ENCODE results near the gene TSHR. TPM values are rescaled to one million over a fixed set of nuclear protein-coding genes. Genes with fewer than 3 reads are reported as not detected.
"Not testable (repeated sequence)": the region's sequence is repeated elsewhere in the genome, so short reads cannot be mapped to it uniquely, and the experiment has no call there.

TSHR gene
- total RNA-seq, 2 experiments from 2014 or later, result not detected

DNA sequence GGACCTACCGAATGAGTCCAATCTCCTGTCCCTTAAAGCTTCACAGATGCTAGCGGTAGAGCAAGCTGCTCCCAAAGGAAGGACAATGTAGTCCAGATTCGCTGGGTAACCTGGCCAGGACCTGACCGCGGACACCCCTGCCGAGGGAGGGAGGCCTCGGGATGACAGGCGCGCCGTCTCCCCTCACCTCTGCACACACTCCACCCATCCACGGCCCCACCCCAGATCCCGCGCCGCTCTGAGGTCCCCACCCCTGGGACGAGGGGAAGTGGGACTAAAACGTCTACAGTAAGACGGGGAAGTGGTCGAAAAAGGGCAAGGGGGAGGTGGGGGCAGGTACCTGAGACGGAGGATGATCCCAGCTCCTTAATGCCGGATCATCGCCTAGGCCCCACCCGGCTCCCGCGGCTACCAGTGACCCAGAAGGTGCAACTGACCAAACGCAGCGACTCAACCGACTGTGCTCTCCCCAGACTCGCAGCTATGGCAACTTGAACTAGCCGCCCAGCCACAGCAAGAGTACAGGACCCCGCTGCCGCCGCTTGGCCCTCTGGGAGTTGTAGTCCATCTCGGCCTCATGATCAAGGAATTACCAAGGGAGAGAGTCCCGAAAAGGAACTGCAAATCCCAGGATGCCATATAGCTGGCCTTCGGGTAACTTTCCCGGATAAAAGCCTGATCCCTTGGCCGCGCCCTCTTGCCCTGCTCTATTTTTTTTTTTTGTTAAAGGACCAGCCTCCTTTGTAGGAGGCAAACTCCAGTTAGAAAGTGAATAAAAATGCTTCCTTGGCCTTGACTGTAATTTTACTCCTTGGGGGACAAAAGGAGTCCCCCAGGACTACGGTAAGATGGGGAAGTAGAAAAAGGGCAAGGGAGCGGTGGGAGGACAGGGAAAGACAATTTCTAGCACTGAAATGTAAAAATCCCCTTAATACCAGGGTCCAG lies 13.9 kb upstream of the TSHR start, which contains the start of gene CEP128:
Gene CEP128, minus strand, starts transcription at position 498 of the 945 bp plus-strand sequence.
- H3K27me3 Mint-ChIP-seq, result no peaks in the 10 kb centered on the region
- H3K36me3 Mint-ChIP-seq, result no peaks in the 10 kb centered on the region
- H3K27ac Mint-ChIP-seq, result peak within 1 kb of the TSS; percentile 98
- H3K4me1 Mint-ChIP-seq, result peaks cover 28% of the 10 kb centered on the region
- H3K9me3 Mint-ChIP-seq, result peaks cover 4% of the 10 kb centered on the region
- peak; percentile 86 for DNase-seq
- H3K4me3 Mint-ChIP-seq, result peak within 1 kb of the TSS; percentile 90

- H3K27me3 Mint-ChIP-seq, result no peaks in the 10 kb centered on the region
- peaks cover 33% of the 10 kb centered on the region for H3K4me1 Mint-ChIP-seq
- no peak for DNase-seq
- peak overlapping the region; percentile 90 for H3K4me3 Mint-ChIP-seq
- H3K9me3 Mint-ChIP-seq, result peaks cover 9% of the 10 kb centered on the region
- H3K36me3 Mint-ChIP-seq, result peaks cover 3% of the 10 kb centered on the region
- H3K27ac Mint-ChIP-seq, result peak overlapping the region; percentile 98
Observed at GRCh38 chr14:80942191-80942600, 13.2 kb upstream of the TSHR start.

DNA sequence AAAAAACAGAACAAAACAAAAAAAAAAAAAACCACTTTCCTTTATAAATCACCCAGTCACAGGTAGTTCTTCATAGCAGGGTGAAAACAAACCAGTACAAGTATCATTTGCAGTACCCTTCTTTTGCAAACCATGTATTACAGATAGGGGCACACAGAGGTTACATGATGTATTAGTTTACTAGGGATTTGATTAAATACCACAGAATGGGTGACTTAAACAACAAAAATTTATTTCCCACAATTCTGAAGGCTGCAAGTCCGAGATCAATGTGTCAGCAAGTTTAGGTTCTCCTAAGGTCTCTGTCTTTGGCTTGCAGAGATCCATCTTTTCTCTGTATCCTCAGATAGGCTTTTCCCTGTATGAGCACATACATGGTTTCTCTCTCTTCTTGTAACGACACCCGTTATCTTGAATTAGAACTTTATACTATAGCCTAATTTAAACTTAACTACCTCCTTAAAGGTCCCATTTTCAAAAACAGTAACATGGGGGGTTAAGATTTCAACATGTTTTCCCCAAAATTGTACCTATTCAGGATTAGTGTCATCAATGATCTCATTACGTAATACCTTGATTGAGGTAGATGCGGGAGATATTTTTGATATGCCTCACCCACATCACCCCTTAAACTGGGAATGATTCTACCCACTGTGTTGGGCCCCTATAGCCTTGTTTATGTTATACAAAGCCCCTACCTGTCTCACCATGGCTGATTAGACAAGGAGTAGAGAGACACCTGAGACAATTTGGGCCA lies 10.4 kb upstream of the TSHR start:
- H3K27me3 Mint-ChIP-seq, result peaks cover 11% of the 10 kb centered on the region
- no peak overlapping the region for H3K27ac Mint-ChIP-seq
- H3K9me3 Mint-ChIP-seq, result peaks cover 9% of the 10 kb centered on the region
- H3K4me3 Mint-ChIP-seq, result no peak overlapping the region
- peaks cover 28% of the 10 kb centered on the region for H3K4me1 Mint-ChIP-seq
- H3K36me3 Mint-ChIP-seq, result peaks cover 3% of the 10 kb centered on the region
- DNase-seq, result no peak

GRCh38 chr14:80946187-80946586 lies 9.2 kb upstream of the TSHR start:
- no peak overlapping the region for H3K27ac Mint-ChIP-seq
- H3K27me3 Mint-ChIP-seq, result peaks cover 17% of the 10 kb centered on the region
- DNase-seq, result no peak
- H3K4me3 Mint-ChIP-seq, result no peak overlapping the region
- peaks cover 24% of the 10 kb centered on the region for H3K4me1 Mint-ChIP-seq
- peaks cover 9% of the 10 kb centered on the region for H3K9me3 Mint-ChIP-seq
- H3K36me3 Mint-ChIP-seq, result peaks cover 3% of the 10 kb centered on the region

DNA sequence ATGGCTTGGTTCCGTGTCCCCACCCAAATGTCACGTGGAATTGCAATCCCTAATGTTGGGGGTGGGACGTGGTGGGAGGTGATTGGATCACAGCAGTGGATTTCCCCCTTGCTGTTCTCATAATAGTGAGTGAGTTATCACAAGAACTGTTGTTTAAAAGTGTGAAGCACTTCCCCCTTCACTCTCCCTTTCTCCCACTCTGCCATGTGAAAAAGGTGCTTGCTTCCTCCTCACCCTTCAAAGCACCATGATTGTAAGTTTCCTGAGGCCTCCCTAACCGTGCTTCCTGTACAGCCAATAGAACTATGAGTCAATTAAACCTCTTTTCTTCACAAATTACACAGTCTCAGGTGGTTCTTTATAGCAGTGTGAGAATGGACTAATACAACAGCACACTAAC lies 8.6 kb upstream of the TSHR start:
- Mint-ChIP-seq H3K27ac (no peak overlapping the region), H3K36me3 (peaks cover 3% of the 10 kb centered on the region), H3K4me3 (no peak overlapping the region), H3K27me3 (peaks cover 21% of the 10 kb centered on the region), H3K4me1 (peaks cover 24% of the 10 kb centered on the region), H3K9me3 (peaks cover 9% of the 10 kb centered on the region)
- no peak for DNase-seq

GRCh38 chr14:80948291-80948690 lies 7.1 kb upstream of the TSHR start:
- H3K36me3 Mint-ChIP-seq, result peaks cover 3% of the 10 kb centered on the region
- H3K27me3 Mint-ChIP-seq, result peaks cover 25% of the 10 kb centered on the region
- no peak overlapping the region for H3K27ac Mint-ChIP-seq
- peaks cover 9% of the 10 kb centered on the region for H3K4me1 Mint-ChIP-seq
- peaks cover 9% of the 10 kb centered on the region for H3K9me3 Mint-ChIP-seq
- no peak for DNase-seq
- no peak overlapping the region for H3K4me3 Mint-ChIP-seq

DNA sequence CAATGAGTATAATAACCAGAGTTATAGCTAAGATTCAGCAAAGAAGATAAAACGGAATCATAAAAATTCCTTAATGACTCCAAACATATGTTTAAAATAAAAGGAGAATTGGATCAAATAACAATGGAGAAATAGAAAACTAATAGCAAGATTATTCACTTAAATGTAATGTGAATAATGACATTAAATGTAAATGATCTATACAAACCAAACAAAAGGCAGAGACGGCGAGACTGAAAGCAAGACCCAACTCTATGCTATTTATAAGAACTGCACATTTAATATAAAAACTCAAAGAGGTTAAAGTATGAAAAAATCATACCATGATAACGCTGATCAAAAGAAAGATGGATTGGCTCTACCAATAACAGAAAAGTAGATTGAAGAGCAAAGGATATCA lies 3.9 kb upstream of the TSHR start:
- H3K4me1 Mint-ChIP-seq, result peaks cover 18% of the 10 kb centered on the region
- peaks cover 5% of the 10 kb centered on the region for H3K9me3 Mint-ChIP-seq
- DNase-seq, result no peak
- H3K36me3 Mint-ChIP-seq, result peaks cover 3% of the 10 kb centered on the region
- H3K27me3 Mint-ChIP-seq, result peaks cover 43% of the 10 kb centered on the region
- no peak overlapping the region for H3K4me3 Mint-ChIP-seq
- H3K27ac Mint-ChIP-seq, result no peak overlapping the region

DNA sequence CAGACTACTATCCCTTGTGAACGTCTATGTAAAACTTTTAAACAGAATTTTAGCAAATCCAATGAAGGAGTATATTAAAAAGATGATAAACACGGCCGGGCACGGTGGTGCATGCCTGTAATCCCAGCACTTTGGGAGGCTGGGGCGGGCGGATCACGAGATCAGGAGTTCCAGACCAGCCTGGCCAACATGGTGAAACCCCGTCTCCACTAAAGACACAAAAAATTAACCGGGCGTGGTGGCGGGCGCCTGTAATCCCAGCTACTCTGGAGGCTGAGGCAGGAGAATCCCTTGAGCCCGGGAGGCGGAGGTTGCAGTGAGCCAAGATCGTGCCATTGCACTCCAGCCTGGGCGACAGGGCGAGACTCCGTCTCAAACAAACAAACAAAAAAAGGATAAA lies 2.2 kb upstream of the TSHR start:
- not testable (repeated sequence) for H3K27ac Mint-ChIP-seq, H3K4me3 Mint-ChIP-seq, DNase-seq, H3K9me3 Mint-ChIP-seq, H3K36me3 Mint-ChIP-seq
- Mint-ChIP-seq H3K27me3 (peaks cover 55% of the 10 kb centered on the region), H3K4me1 (peaks cover 24% of the 10 kb centered on the region)

DNA sequence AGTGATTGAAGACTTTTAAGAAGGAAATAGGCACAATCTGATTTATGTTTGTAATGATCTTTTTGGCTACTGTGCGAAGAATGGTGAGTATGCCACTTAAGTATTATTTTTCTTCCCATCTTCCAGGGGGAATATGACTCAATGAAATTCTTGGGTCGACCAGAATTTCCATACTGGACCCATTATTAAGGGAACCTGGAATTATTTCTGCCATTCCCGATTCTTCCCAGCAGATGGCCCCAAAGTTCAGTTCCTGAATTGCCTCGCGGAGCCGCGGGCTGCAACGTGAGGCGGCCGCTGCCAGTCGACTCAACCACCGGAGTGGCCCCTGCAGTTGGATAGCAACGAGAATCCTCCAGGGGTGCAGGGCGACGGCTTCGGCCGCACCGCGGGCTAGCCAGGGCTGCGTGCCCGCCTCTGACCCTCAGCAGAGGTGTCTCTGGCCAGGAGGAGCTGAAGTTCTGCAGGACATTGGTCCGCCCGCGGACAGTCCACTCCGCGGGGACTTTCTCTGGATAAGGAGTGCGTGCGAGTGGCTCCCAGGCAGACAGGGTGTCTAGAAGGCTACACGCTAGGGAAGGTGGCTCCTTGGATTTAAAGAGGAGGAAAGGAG lies 628 bp upstream of the TSHR start:
- Mint-ChIP-seq H3K4me1 (peaks cover 38% of the 10 kb centered on the region), H3K36me3 (no peaks in the 10 kb centered on the region)

DNA sequence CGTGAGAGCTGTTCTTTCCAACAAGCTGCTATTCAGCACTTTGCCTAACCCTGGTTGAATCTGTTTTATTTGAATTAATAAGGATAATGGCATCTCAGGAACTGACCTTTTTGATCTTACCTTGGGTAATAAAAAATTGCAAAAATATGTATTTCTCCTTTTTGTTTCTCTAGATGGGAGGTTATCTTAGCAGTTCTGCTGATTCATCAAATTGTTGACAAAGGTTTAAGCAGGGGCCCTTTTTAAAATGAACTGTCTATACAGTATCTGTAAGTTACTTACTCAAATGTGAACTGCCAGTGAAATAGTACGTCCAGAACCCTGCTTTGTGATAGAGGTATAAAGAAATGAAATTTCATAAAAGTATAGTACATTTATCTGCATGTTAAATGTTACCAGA lies 681 bp downstream of the TSHR start:
- Mint-ChIP-seq H3K4me1 (peaks cover 46% of the 10 kb centered on the region), H3K27ac (no peak overlapping the region), H3K27me3 (peaks cover 40% of the 10 kb centered on the region), H3K4me3 (no peak overlapping the region), H3K9me3 (no peaks in the 10 kb centered on the region), H3K36me3 (no peaks in the 10 kb centered on the region)
- no peak for DNase-seq

More for the DNA sequence above, 628 bp upstream of the TSHR start:
- H3K9me3 Mint-ChIP-seq, result no peaks in the 10 kb centered on the region
- H3K27ac Mint-ChIP-seq, result no peak overlapping the region
- peak overlapping the region; percentile 73 for H3K4me3 Mint-ChIP-seq
- peaks cover 48% of the 10 kb centered on the region for H3K27me3 Mint-ChIP-seq
- DNase-seq, result peak; percentile 66

GRCh38 chr14:80956922-80957321 lies 1.5 kb downstream of the TSHR start:
- H3K4me3 Mint-ChIP-seq, result no peak overlapping the region
- peaks cover 49% of the 10 kb centered on the region for H3K4me1 Mint-ChIP-seq
- no peak for DNase-seq
- peaks cover 35% of the 10 kb centered on the region for H3K27me3 Mint-ChIP-seq
- H3K36me3 Mint-ChIP-seq, result no peaks in the 10 kb centered on the region
- H3K9me3 Mint-ChIP-seq, result no peaks in the 10 kb centered on the region
- H3K27ac Mint-ChIP-seq, result no peak overlapping the region

DNA sequence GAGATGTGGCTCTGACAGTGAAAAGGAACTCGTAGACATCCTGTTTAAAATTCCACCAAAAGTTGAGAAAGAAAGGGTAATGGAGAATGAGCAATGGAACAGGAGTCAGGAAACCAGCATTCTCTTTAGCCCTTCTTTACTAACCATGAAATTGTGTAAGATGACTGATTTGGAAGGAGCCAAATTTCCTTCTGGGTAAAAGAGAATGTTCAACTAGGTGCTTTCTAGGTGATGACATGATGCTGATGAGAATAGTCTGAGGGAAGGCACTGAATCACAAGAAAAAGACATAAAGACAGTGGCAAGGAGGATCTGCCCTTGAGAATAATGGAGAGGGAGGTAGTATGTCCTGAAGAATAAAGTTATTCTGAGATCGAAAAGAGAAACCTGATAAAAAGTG lies 2.2 kb downstream of the TSHR start:
- Mint-ChIP-seq H3K27me3 (peaks cover 31% of the 10 kb centered on the region), H3K27ac (no peak overlapping the region), H3K9me3 (no peaks in the 10 kb centered on the region), H3K4me1 (peaks cover 49% of the 10 kb centered on the region), H3K36me3 (no peaks in the 10 kb centered on the region), H3K4me3 (no peak overlapping the region)
- DNase-seq, result no peak

GRCh38 chr14:80958226-80958625 lies 2.8 kb downstream of the TSHR start:
- no peak for DNase-seq
- Mint-ChIP-seq H3K27me3 (peaks cover 31% of the 10 kb centered on the region), H3K27ac (no peak overlapping the region), H3K9me3 (no peaks in the 10 kb centered on the region), H3K4me3 (no peak overlapping the region), H3K4me1 (peaks cover 49% of the 10 kb centered on the region), H3K36me3 (no peaks in the 10 kb centered on the region)

GRCh38 chr14:80958939-80959338 lies 3.5 kb downstream of the TSHR start:
- Mint-ChIP-seq H3K9me3 (no peaks in the 10 kb centered on the region), H3K27me3 (peaks cover 31% of the 10 kb centered on the region), H3K4me3 (no peak overlapping the region), H3K36me3 (no peaks in the 10 kb centered on the region), H3K27ac (no peak overlapping the region), H3K4me1 (peaks cover 49% of the 10 kb centered on the region)
- no peak for DNase-seq

GRCh38 chr14:80959496-80959895 lies 4.1 kb downstream of the TSHR start:
- peak; percentile 71 for DNase-seq
- Mint-ChIP-seq H3K36me3 (no peaks in the 10 kb centered on the region), H3K27me3 (peaks cover 30% of the 10 kb centered on the region), H3K4me1 (peaks cover 48% of the 10 kb centered on the region), H3K27ac (peak overlapping the region; percentile 80), H3K4me3 (peak overlapping the region; percentile 23), H3K9me3 (no peaks in the 10 kb centered on the region)
